SK-N-MC (cell line): ENCODE data around the gene CLIP2.

Source experiments
- EZH2 ChIP-seq: fragments of 200-600 bp; sonication (generic); IDR thresholded peaks from one replicate; pipeline ENCODE4 v1.6.1; 2017; ENCODE audit warnings: antibody characterized with exemption
- FOXP2 ChIP-seq: optimal IDR thresholded peaks from 2 replicates; pipeline ENCODE3; 2011; ENCODE audit warnings: mild to moderate bottlenecking, moderate library complexity; ENCODE audit not compliant: insufficient read depth; ENCODE audit errors: extremely low read length, control extremely low read depth
- POLR2AphosphoS5 ChIP-seq: IDR thresholded peaks from 2 replicates; pipeline ENCODE4 v1.6.1; 2012; ENCODE audit warnings: mild to moderate bottlenecking, low read depth, low read length, borderline replicate concordance

- TF ChIP-seq EZH2, result no peak
- no peak for TF ChIP-seq POLR2AphosphoS5
- no peak for TF ChIP-seq FOXP2
Observed at GRCh38 chr7:74355091-74355490, 65.9 kb downstream of the CLIP2 start.
